Spleen (tissue), 7 donors: ENCODE measurements around the gene SLC23A3.

Source experiments
- POLR2A ChIP-seq, 3 donors: fragments of 450-650 bp; IDR thresholded peaks; one replicate each; pipeline ENCODE4 v1.5.1; 2017; ENCODE audit warnings: antibody characterized with exemption in 3 of 3, mild to moderate bottlenecking in 1 of 3
- POLR2AphosphoS5 ChIP-seq, 3 donors: sonication (generic); formaldehyde crosslinking; IDR thresholded peaks; one replicate each; pipeline ENCODE4 v1.5.1; 2017; ENCODE audit warnings: antibody characterized with exemption in 3 of 3
- TF ChIP-seq, protein P1 (sequence below), 11 experiments: fragments of 200-600 bp in 7 of 11; fragments of 450-650 bp in 4 of 11; sonication (generic) in 4 of 11; IDR thresholded peaks in 8 of 11; conservative IDR thresholded peaks in 3 of 11; 1 replicate in 7 of 11; 2 replicates in 4 of 11; pipeline versions ENCODE4 v1.4.0 to v1.8.0; 2016 to 2021; ENCODE audit warnings: antibody characterized with exemption in 11 of 11, inconsistent platforms in 4 of 11, mild to moderate bottlenecking in 1 of 11
- donor health status: DM: no; HTN: no; CAD: no; lungs with moderate emphysema.
- donor health status: DM: no; HTN: no; CAD: no.
- donor health status: DM: no; HTN: no; CAD: no.

GRCh38 chr2:219176818-219177551, 7.2 kb upstream of the SLC23A3 start, which contains the start of gene CNPPD1:
- TF ChIP-seq, protein P1, sequence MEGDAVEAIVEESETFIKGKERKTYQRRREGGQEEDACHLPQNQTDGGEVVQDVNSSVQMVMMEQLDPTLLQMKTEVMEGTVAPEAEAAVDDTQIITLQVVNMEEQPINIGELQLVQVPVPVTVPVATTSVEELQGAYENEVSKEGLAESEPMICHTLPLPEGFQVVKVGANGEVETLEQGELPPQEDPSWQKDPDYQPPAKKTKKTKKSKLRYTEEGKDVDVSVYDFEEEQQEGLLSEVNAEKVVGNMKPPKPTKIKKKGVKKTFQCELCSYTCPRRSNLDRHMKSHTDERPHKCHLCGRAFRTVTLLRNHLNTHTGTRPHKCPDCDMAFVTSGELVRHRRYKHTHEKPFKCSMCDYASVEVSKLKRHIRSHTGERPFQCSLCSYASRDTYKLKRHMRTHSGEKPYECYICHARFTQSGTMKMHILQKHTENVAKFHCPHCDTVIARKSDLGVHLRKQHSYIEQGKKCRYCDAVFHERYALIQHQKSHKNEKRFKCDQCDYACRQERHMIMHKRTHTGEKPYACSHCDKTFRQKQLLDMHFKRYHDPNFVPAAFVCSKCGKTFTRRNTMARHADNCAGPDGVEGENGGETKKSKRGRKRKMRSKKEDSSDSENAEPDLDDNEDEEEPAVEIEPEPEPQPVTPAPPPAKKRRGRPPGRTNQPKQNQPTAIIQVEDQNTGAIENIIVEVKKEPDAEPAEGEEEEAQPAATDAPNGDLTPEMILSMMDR (IDR thresholded peaks at IDR 0.05 in 8 of 11, conservative IDR thresholded peaks at IDR 0.05 in 3 of 11): peak in 5 of 11 experiments; percentile 8 to 48 (median 15)
- TF ChIP-seq POLR2A (IDR thresholded peaks at IDR 0.05) (peak; percentile 90 to 95 (median 94)), POLR2AphosphoS5 (IDR thresholded peaks at IDR 0.05) (peak; percentile 99)
